K562 (cell line): ENCODE data around the gene NECAB2. TPM values are rescaled to one million over a fixed set of nuclear protein-coding genes. Genes with fewer than 3 reads are reported as not detected.

Experiments used
- BMI1 ChIP-seq: fragments of 150-350 bp; IDR thresholded peaks from 2 replicates; pipeline ENCODE4 v1.6.1; 2014; ENCODE audit warnings: low read length
- ELF2 ChIP-seq: fragments of 250-450 bp; sonication (Bioruptor Pico); IDR thresholded peaks from 2 replicates; pipeline ENCODE4 v1.5.0; 2021; ENCODE audit warnings: mild to moderate bottlenecking
- KDM1A ChIP-seq, 2 experiments: fragments of 450-650 bp; IDR thresholded peaks; 2 replicates each; pipeline ENCODE4 v1.6.1; 2016; ENCODE audit warnings: mild to moderate bottlenecking in 2 of 2
- KHSRP ChIP-seq: fragments of 450-650 bp; IDR thresholded peaks from 2 replicates; pipeline ENCODE4 v1.6.1; 2017
- MIER1 ChIP-seq: fragments of 450-650 bp; IDR thresholded peaks from 2 replicates; pipeline ENCODE4 v1.6.1; 2016; ENCODE audit warnings: antibody characterized with exemption, mild to moderate bottlenecking, low read depth
- NCOA2 ChIP-seq, 2 experiments: fragments of 450-650 bp; IDR thresholded peaks; 2 replicates each; pipeline ENCODE4 v1.6.1; 2018; ENCODE audit warnings: mild to moderate bottlenecking in 2 of 2, moderate library complexity in 1 of 2; ENCODE audit not compliant: partially characterized antibody in 2 of 2
- SIRT6 ChIP-seq: IDR thresholded peaks from one replicate; pipeline ENCODE4 v1.6.1; 2012; ENCODE audit warnings: low read depth, mild to moderate bottlenecking, control low read depth, inconsistent platforms, low read length, moderate library complexity
- U2AF2 ChIP-seq: fragments of 200-400 bp; formaldehyde crosslinking; optimal IDR thresholded peaks from 2 replicates; pipeline ENCODE3; 2017; ENCODE audit warnings: low read depth, mild to moderate bottlenecking, low read length
- ZMIZ1 ChIP-seq, 2 experiments: fragments of 150-350 bp in 1 of 2; IDR thresholded peaks; 2 replicates each; pipeline ENCODE4 v1.6.1; 2012 to 2016; ENCODE audit warnings: low read depth in 2 of 2, low read length in 2 of 2, mild to moderate bottlenecking in 1 of 2, moderate library complexity in 1 of 2
- ZNF57 ChIP-seq: fragments of 450-650 bp; formaldehyde crosslinking; IDR thresholded peaks from 2 replicates; pipeline ENCODE4 v1.4.0; 2020; ENCODE audit warnings: mild to moderate bottlenecking, moderate library complexity
- polyA plus RNA-seq, 8 experiments: library from polyadenylated mRNA; depleted of rRNA in 4 of 8; stranded (reverse) in 5 of 8; unstranded in 3 of 8; fragments of >200 nt; fragmentation: Nextera tagmentation in 2 of 8; fragmentation: Illumina TruSeq in 1 of 8; extraction: Ambion mirVana in 2 of 8; extraction: Trizol in 1 of 8; gene quantifications; 2 replicates each; pipeline versions ENCODE4 v1.2.1 to v1.2.3, GENCODE V29; 2011 to 2014; ENCODE audit warnings: inconsistent platforms in 1 of 8, missing spikeins in 1 of 8
- total RNA-seq, 7 experiments: library from RNA; depleted of rRNA in 6 of 7; stranded (reverse); fragments of >200 nt in 6 of 7; fragmentation: Illumina TruSeq in 2 of 7; extraction: Trizol in 2 of 7; gene quantifications; 2 replicates each; pipeline versions ENCODE4 v1.2.1 to v1.2.3, GENCODE V29; 2011 to 2021; ENCODE audit warnings: low replicate concordance in 1 of 7
- TF ChIP-seq, protein P1 (sequence below): fragments of 200-600 bp; sonication (generic); IDR thresholded peaks from one replicate; pipeline ENCODE4 v1.6.1; 2012; ENCODE audit warnings: mild to moderate bottlenecking, low read depth, low read length, inconsistent platforms
- TF ChIP-seq, protein P2 (sequence below): sonication (generic); formaldehyde crosslinking; IDR thresholded peaks from 2 replicates; pipeline ENCODE4 v1.8.1; 2023; ENCODE audit warnings: mild to moderate bottlenecking, missing genetic modification reagents

Gene NECAB2
- total and polyA plus RNA-seq, 9 of the 15 experiments (the other 6 are each of a cell fraction or from before 2014, with no cell fraction given), result 0.03 to 0.28 TPM; not detected in 7

DNA sequence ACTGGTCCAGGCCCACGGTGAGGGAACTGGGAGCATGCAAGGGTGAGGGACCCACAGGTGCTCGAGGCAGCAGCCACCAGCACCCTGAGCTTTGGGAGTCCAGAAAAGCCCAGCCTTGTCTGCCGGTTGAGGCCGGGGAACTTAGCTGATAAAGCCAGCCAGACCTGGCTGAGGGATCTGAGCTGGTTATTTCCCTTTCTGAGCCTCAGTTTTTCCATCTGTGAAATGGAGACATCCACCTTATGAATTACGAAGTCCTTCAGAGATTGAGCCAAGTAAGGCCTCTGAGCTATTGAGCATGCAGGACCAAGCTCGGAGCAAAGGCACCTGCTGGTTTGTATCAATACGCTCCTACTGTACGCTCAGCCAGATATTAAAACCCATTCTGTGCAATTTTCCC is 13.8 kb downstream of the NECAB2 start (continued):
- TF ChIP-seq, protein P1, sequence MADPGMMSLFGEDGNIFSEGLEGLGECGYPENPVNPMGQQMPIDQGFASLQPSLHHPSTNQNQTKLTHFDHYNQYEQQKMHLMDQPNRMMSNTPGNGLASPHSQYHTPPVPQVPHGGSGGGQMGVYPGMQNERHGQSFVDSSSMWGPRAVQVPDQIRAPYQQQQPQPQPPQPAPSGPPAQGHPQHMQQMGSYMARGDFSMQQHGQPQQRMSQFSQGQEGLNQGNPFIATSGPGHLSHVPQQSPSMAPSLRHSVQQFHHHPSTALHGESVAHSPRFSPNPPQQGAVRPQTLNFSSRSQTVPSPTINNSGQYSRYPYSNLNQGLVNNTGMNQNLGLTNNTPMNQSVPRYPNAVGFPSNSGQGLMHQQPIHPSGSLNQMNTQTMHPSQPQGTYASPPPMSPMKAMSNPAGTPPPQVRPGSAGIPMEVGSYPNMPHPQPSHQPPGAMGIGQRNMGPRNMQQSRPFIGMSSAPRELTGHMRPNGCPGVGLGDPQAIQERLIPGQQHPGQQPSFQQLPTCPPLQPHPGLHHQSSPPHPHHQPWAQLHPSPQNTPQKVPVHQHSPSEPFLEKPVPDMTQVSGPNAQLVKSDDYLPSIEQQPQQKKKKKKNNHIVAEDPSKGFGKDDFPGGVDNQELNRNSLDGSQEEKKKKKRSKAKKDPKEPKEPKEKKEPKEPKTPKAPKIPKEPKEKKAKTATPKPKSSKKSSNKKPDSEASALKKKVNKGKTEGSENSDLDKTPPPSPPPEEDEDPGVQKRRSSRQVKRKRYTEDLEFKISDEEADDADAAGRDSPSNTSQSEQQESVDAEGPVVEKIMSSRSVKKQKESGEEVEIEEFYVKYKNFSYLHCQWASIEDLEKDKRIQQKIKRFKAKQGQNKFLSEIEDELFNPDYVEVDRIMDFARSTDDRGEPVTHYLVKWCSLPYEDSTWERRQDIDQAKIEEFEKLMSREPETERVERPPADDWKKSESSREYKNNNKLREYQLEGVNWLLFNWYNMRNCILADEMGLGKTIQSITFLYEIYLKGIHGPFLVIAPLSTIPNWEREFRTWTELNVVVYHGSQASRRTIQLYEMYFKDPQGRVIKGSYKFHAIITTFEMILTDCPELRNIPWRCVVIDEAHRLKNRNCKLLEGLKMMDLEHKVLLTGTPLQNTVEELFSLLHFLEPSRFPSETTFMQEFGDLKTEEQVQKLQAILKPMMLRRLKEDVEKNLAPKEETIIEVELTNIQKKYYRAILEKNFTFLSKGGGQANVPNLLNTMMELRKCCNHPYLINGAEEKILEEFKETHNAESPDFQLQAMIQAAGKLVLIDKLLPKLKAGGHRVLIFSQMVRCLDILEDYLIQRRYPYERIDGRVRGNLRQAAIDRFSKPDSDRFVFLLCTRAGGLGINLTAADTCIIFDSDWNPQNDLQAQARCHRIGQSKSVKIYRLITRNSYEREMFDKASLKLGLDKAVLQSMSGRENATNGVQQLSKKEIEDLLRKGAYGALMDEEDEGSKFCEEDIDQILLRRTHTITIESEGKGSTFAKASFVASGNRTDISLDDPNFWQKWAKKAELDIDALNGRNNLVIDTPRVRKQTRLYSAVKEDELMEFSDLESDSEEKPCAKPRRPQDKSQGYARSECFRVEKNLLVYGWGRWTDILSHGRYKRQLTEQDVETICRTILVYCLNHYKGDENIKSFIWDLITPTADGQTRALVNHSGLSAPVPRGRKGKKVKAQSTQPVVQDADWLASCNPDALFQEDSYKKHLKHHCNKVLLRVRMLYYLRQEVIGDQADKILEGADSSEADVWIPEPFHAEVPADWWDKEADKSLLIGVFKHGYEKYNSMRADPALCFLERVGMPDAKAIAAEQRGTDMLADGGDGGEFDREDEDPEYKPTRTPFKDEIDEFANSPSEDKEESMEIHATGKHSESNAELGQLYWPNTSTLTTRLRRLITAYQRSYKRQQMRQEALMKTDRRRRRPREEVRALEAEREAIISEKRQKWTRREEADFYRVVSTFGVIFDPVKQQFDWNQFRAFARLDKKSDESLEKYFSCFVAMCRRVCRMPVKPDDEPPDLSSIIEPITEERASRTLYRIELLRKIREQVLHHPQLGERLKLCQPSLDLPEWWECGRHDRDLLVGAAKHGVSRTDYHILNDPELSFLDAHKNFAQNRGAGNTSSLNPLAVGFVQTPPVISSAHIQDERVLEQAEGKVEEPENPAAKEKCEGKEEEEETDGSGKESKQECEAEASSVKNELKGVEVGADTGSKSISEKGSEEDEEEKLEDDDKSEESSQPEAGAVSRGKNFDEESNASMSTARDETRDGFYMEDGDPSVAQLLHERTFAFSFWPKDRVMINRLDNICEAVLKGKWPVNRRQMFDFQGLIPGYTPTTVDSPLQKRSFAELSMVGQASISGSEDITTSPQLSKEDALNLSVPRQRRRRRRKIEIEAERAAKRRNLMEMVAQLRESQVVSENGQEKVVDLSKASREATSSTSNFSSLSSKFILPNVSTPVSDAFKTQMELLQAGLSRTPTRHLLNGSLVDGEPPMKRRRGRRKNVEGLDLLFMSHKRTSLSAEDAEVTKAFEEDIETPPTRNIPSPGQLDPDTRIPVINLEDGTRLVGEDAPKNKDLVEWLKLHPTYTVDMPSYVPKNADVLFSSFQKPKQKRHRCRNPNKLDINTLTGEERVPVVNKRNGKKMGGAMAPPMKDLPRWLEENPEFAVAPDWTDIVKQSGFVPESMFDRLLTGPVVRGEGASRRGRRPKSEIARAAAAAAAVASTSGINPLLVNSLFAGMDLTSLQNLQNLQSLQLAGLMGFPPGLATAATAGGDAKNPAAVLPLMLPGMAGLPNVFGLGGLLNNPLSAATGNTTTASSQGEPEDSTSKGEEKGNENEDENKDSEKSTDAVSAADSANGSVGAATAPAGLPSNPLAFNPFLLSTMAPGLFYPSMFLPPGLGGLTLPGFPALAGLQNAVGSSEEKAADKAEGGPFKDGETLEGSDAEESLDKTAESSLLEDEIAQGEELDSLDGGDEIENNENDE, result no peak
- TF ChIP-seq ZMIZ1 (IDR thresholded peaks at IDR 0.05; ENCODE audit: low read depth in 2 of 2, low read length in 2 of 2), result no peak
- no peak for TF ChIP-seq BMI1
- 0 out of 4 replicates have a peak, but pooled peaks of 1 of the 2 experiments have one; percentile 37 for TF ChIP-seq KDM1A (IDR thresholded peaks at IDR 0.05)
- no peak for TF ChIP-seq ZNF57 (CRISPR knock-in tag)
- TF ChIP-seq NCOA2 (IDR thresholded peaks at IDR 0.05; ENCODE audit: partially characterized antibody in 2 of 2), result no peak
- no peak for TF ChIP-seq MIER1
- TF ChIP-seq, protein P2, sequence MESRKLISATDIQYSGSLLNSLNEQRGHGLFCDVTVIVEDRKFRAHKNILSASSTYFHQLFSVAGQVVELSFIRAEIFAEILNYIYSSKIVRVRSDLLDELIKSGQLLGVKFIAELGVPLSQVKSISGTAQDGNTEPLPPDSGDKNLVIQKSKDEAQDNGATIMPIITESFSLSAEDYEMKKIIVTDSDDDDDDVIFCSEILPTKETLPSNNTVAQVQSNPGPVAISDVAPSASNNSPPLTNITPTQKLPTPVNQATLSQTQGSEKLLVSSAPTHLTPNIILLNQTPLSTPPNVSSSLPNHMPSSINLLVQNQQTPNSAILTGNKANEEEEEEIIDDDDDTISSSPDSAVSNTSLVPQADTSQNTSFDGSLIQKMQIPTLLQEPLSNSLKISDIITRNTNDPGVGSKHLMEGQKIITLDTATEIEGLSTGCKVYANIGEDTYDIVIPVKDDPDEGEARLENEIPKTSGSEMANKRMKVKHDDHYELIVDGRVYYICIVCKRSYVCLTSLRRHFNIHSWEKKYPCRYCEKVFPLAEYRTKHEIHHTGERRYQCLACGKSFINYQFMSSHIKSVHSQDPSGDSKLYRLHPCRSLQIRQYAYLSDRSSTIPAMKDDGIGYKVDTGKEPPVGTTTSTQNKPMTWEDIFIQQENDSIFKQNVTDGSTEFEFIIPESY (CRISPR knock-in tag), result no peak
- no peak for TF ChIP-seq SIRT6
- no peak for TF ChIP-seq U2AF2
- TF ChIP-seq KHSRP, result no peak
- TF ChIP-seq ELF2 (CRISPR knock-in tag), result no peak
